Body of pancreas (tissue), 4 donors: ENCODE data around the gene CD22. TPM values are rescaled to one million over a fixed set of nuclear protein-coding genes. Genes with fewer than 3 reads are reported as not detected.

Experiments
- ATAC-seq: fragments of 150-250 bp; one replicate; pipeline ENCODE4 v1.9.1; 2016
- DNase-seq, 4 donors: peaks; one replicate each; pipeline ENCODE4 v3.0.0-alpha.2; 2019
- H3K27ac ChIP-seq, 4 donors: fragments of 200-600 bp; sonication (generic); 1 replicate in 3 of 4; 2 replicates in 1 of 4; pipeline versions ENCODE4 v1.5.1 to v1.6.1; 2016 to 2019; ENCODE audit warnings: mild to moderate bottlenecking in 1 of 4, mixed read lengths in 1 of 4, moderate library complexity in 1 of 4
- H3K27me3 ChIP-seq, 2 donors: fragments of 200-600 bp; sonication (generic); one replicate each; pipeline ENCODE4 v1.6.0; 2016; ENCODE audit warnings: mild to moderate bottlenecking in 1 of 2
- H3K36me3 ChIP-seq, 2 donors: fragments of 200-600 bp; sonication (generic); replicated peaks in 1 of 2; 2 replicates each; pipeline ENCODE4 v1.5.1; 2016; ENCODE audit warnings: low read depth in 2 of 2; ENCODE audit not compliant: insufficient read depth in 1 of 2
- H3K4me1 ChIP-seq: fragments of 200-600 bp; sonication (generic); one replicate; pipeline ENCODE4 v1.6.0; 2016
- H3K4me3 ChIP-seq, 2 donors: fragments of 200-600 bp; sonication (generic); 1 replicate in 1 of 2; 2 replicates in 1 of 2; pipeline ENCODE4 v1.5.1; 2016 to 2019
- H3K9me3 ChIP-seq, 3 donors: fragments of 200-600 bp; sonication (generic); 1 replicate in 2 of 3; 2 replicates in 1 of 3; pipeline ENCODE4 v1.5.1; 2016
- CTCF ChIP-seq, 7 experiments: fragments of 450-650 bp in 4 of 7; fragments of 200-600 bp in 3 of 7; sonication (generic) in 3 of 7; IDR thresholded peaks; one replicate each; pipeline ENCODE4 v1.5.1; 2016 to 2019; ENCODE audit warnings: antibody characterized with exemption in 7 of 7
- POLR2A ChIP-seq, 3 donors: fragments of 450-650 bp; IDR thresholded peaks; one replicate each; pipeline ENCODE4 v1.6.1; 2016; ENCODE audit warnings: antibody characterized with exemption in 3 of 3, mild to moderate bottlenecking in 2 of 3
- WGBS, 2 donors: methylation state at CpG; one replicate each; pipeline ENCODE4 v1.1.5; 2017; 5-methylcytosine and 5-hydroxymethylcytosine counted together
- intact Hi-C: fragments of 100-400 bp; cut with DNase I; formaldehyde crosslinking; loops from one replicate; pipeline ENCODE4 v1.15.1; 2023
- total RNA-seq, 2 donors: library from RNA; depleted of rRNA; stranded (reverse); fragments of >200 nt; gene quantifications; one replicate each; pipeline ENCODE4 v1.1.0, GENCODE V29; 2016

Gene CD22
- total RNA-seq, 2 donors from 2014 or later = 0.52 to 3.0 TPM

- no peak for TF ChIP-seq POLR2A (IDR thresholded peaks at IDR 0.05)
- no peak for TF ChIP-seq CTCF (IDR thresholded peaks at IDR 0.05)
- H3K9me3 ChIP-seq = no peaks in the 10 kb centered on the region
- H3K27ac ChIP-seq = no peak overlapping the region
- H3K4me3 ChIP-seq = no peak overlapping the region
- no peaks in the 10 kb centered on the region for H3K27me3 ChIP-seq
- peaks cover 15% of the 10 kb centered on the region for H3K4me1 ChIP-seq
- intact Hi-C loops = no loop called here
- no peaks in the 10 kb centered on the region for H3K36me3 ChIP-seq
- DNase-seq (no peak), ATAC-seq (no peak)
- 81 to 89% methylated on average over 10 of the region's 10 CpGs for WGBS, 2 donors
Observed at GRCh38 chr19:35307931-35308330, 21.1 kb upstream of the CD22 start.

- DNase-seq (no peak), ATAC-seq (peak; percentile 3)
- no peak overlapping the region for H3K4me3 ChIP-seq
- H3K36me3 ChIP-seq = no peaks in the 10 kb centered on the region
- WGBS, 2 donors = 85% methylated on average over 7 of the region's 7 CpGs
- H3K27me3 ChIP-seq = no peaks in the 10 kb centered on the region
- H3K4me1 ChIP-seq = peaks cover 15% of the 10 kb centered on the region
- intact Hi-C loops = no loop called here
- no peaks in the 10 kb centered on the region for H3K9me3 ChIP-seq
- TF ChIP-seq CTCF (IDR thresholded peaks at IDR 0.05) (no peak), POLR2A (IDR thresholded peaks at IDR 0.05) (no peak)
- H3K27ac ChIP-seq = peak overlapping the region in 3 of 4 donors; percentile 27 to 51 (median 47)
Observed at GRCh38 chr19:35308910-35309309, 20.1 kb upstream of the CD22 start.

GRCh38 chr19:35309481-35310279 is 19.3 kb upstream of the CD22 start:
- Histone ChIP-seq H3K27me3 (no peaks in the 10 kb centered on the region), H3K9me3 (no peaks in the 10 kb centered on the region), H3K4me1 (peaks cover 15% of the 10 kb centered on the region), H3K4me3 (no peak overlapping the region), H3K36me3 (no peaks in the 10 kb centered on the region), H3K27ac (peak overlapping the region in 3 of 4 donors; percentile 27 to 51 (median 47))
- intact Hi-C loops = no loop called here
- peak; percentile 87 for ATAC-seq
- TF ChIP-seq CTCF (IDR thresholded peaks at IDR 0.05) (no peak), POLR2A (IDR thresholded peaks at IDR 0.05) (no peak)
- 55 to 62% methylated on average over 28 to 47 of the region's 47 CpGs for WGBS, 2 donors
- DNase-seq = peak; percentile 67 to 88 (median 80)

- no peak for TF ChIP-seq POLR2A (IDR thresholded peaks at IDR 0.05)
- TF ChIP-seq CTCF (IDR thresholded peaks at IDR 0.05) = no peak
- Histone ChIP-seq H3K36me3 (no peaks in the 10 kb centered on the region), H3K4me3 (no peak overlapping the region), H3K27ac (no peak overlapping the region), H3K4me1 (peaks cover 15% of the 10 kb centered on the region), H3K9me3 (no peaks in the 10 kb centered on the region), H3K27me3 (no peaks in the 10 kb centered on the region)
- 80 to 86% methylated on average over 1 to 11 of the region's 12 CpGs for WGBS, 2 donors
- DNase-seq = no peak
- ATAC-seq = no peak
- intact Hi-C loops = no loop called here
Observed at GRCh38 chr19:35310331-35310730, 18.7 kb upstream of the CD22 start.
